ENCODE data around the gene SRRM3.

DNA sequence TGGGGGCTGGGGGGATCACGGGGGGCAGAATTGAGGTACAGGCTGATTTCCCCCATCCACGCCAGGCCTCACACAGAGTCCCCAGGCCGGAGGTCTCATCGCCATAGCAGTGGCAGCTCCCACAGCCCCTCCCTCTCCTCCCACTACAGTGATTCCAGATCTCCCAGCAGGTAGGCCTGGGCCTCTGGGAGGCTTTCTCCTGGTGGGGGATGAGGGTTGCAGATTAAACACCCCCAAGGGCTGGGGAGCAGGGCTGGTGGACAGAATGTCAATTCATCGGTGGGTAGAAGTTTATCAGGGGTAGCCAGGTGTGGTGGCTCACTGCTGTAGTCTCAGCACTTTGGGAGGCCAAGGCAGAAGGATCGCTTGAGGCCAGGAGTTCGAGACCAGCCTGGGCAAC lies 63.6 kb downstream of the SRRM3 start:
- TF ChIP-seq, protein P1, sequence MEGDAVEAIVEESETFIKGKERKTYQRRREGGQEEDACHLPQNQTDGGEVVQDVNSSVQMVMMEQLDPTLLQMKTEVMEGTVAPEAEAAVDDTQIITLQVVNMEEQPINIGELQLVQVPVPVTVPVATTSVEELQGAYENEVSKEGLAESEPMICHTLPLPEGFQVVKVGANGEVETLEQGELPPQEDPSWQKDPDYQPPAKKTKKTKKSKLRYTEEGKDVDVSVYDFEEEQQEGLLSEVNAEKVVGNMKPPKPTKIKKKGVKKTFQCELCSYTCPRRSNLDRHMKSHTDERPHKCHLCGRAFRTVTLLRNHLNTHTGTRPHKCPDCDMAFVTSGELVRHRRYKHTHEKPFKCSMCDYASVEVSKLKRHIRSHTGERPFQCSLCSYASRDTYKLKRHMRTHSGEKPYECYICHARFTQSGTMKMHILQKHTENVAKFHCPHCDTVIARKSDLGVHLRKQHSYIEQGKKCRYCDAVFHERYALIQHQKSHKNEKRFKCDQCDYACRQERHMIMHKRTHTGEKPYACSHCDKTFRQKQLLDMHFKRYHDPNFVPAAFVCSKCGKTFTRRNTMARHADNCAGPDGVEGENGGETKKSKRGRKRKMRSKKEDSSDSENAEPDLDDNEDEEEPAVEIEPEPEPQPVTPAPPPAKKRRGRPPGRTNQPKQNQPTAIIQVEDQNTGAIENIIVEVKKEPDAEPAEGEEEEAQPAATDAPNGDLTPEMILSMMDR (IDR thresholded peaks at IDR 0.05) = no peak
- TF ChIP-seq POLR2AphosphoS5 (IDR thresholded peaks at IDR 0.05; ENCODE audit: low read depth, low read length) (no peak), JUND (IDR thresholded peaks at IDR 0.05) (no peak), FOXJ3 (CRISPR knock-in tag; IDR thresholded peaks at IDR 0.05) (no peak), SIN3A (IDR thresholded peaks at IDR 0.05; ENCODE audit: borderline replicate concordance, low read depth, low read length) (no peak), CHD2 (IDR thresholded peaks at IDR 0.05; ENCODE audit: low read length, partially characterized antibody) (no peak), EP300 (IDR thresholded peaks at IDR 0.05; ENCODE audit: borderline replicate concordance in 1 of 2, low read depth in 1 of 2, low read length in 1 of 2) (no peak), MXI1 (IDR thresholded peaks at IDR 0.05; ENCODE audit: low read depth, low read length) (no peak), GABPA (IDR thresholded peaks at IDR 0.05; ENCODE audit: low read depth) (no peak)
- TF ChIP-seq, protein P2, sequence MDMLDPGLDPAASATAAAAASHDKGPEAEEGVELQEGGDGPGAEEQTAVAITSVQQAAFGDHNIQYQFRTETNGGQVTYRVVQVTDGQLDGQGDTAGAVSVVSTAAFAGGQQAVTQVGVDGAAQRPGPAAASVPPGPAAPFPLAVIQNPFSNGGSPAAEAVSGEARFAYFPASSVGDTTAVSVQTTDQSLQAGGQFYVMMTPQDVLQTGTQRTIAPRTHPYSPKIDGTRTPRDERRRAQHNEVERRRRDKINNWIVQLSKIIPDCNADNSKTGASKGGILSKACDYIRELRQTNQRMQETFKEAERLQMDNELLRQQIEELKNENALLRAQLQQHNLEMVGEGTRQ (IDR thresholded peaks at IDR 0.05; ENCODE audit: borderline replicate concordance, low read depth, low read length) = no peak
- TF ChIP-seq, protein P3, sequence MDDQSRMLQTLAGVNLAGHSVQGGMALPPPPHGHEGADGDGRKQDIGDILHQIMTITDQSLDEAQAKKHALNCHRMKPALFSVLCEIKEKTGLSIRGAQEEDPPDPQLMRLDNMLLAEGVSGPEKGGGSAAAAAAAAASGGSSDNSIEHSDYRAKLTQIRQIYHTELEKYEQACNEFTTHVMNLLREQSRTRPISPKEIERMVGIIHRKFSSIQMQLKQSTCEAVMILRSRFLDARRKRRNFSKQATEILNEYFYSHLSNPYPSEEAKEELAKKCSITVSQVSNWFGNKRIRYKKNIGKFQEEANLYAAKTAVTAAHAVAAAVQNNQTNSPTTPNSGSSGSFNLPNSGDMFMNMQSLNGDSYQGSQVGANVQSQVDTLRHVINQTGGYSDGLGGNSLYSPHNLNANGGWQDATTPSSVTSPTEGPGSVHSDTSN (IDR thresholded peaks at IDR 0.05) = no peak
- TF ChIP-seq, protein P4, sequence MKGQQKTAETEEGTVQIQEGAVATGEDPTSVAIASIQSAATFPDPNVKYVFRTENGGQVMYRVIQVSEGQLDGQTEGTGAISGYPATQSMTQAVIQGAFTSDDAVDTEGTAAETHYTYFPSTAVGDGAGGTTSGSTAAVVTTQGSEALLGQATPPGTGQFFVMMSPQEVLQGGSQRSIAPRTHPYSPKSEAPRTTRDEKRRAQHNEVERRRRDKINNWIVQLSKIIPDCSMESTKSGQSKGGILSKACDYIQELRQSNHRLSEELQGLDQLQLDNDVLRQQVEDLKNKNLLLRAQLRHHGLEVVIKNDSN (IDR thresholded peaks at IDR 0.05; ENCODE audit: borderline replicate concordance, low read depth) = no peak
